ENCODE measurements around the gene MPP4.

DNA sequence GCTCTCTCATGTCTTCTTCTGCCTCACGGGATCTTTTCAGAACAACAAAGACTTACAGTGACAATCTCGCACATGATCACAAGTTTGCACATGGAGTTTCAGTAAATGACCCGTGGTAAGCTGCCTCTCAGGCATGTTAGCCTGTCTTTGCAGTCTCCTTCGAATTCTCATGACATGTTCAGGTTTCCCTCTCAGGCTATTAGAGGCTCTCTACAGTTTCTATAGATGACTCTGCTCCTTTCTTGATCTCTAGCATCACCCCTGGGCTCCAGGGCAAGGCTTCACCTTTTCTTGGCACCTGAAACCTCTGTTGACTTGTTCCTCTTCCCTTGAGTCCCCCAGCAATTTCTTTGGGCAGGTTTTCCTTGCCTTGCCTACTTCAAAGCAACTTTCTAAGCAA is 23.0 kb downstream of the MPP4 start:
- TF ChIP-seq CTCF (conservative IDR thresholded peaks at IDR 0.05; ENCODE audit: low read depth, low read length) (no peak), EZH2 (IDR thresholded peaks at IDR 0.05; ENCODE audit: low read length, unreplicated experiment) (no peak)

All from PC-3 (cell line).